Measurements from ENCODE around the gene CXCL3.
"Not testable (repeated sequence)": the region's sequence is repeated elsewhere in the genome, so short reads cannot be mapped to it uniquely, and the experiment has no call there.

The CXCL3 gene

GRCh38 chr4:74038425-74039314 is at the start of gene CXCL3:
Gene CXCL3 (minus strand): TSS chr4:74038689. CDS start chr4:74038611, 78 bp downstream.
- DNase-seq: no peak

GRCh38 chr4:74087481-74087880 is 49.0 kb upstream of the CXCL3 start:
- DNase-seq: no peak

GRCh38 chr4:74085669-74086068 is 47.2 kb upstream of the CXCL3 start:
- no peak for DNase-seq

- no peak for DNase-seq
Observed at GRCh38 chr4:74084984-74085383, 46.5 kb upstream of the CXCL3 start.

- DNase-seq: no peak
Observed at GRCh38 chr4:74083546-74083945, 45.1 kb upstream of the CXCL3 start.

- DNase-seq: no peak
Observed at GRCh38 chr4:74081035-74081434, 42.5 kb upstream of the CXCL3 start.

- DNase-seq: not testable (repeated sequence)
Observed at GRCh38 chr4:74080351-74080750, 41.9 kb upstream of the CXCL3 start.

- DNase-seq: not testable (repeated sequence)
Observed at GRCh38 chr4:74079024-74079423, 40.5 kb upstream of the CXCL3 start.

GRCh38 chr4:74073358-74073757 is 34.9 kb upstream of the CXCL3 start:
- DNase-seq: no peak

- no peak for DNase-seq
Observed at GRCh38 chr4:74072739-74073138, 34.2 kb upstream of the CXCL3 start.

GRCh38 chr4:74067586-74067985 is 29.1 kb upstream of the CXCL3 start:
- DNase-seq: no peak

GRCh38 chr4:74066232-74066631 is 27.7 kb upstream of the CXCL3 start:
- DNase-seq: no peak

GRCh38 chr4:74065115-74065642 is 26.7 kb upstream of the CXCL3 start:
- no peak for DNase-seq

GRCh38 chr4:74063859-74064258 is 25.4 kb upstream of the CXCL3 start:
- no peak for DNase-seq

- no peak for DNase-seq
Observed at GRCh38 chr4:74062953-74063352, 24.5 kb upstream of the CXCL3 start.

GRCh38 chr4:74061430-74061829 is 22.9 kb upstream of the CXCL3 start:
- no peak for DNase-seq

- DNase-seq: no peak
Observed at GRCh38 chr4:74059161-74059829, 20.8 kb upstream of the CXCL3 start.

GRCh38 chr4:74058048-74058651 is 19.7 kb upstream of the CXCL3 start:
- no peak for DNase-seq

- no peak for DNase-seq
Observed at GRCh38 chr4:74057588-74057987, 19.1 kb upstream of the CXCL3 start.

GRCh38 chr4:74056858-74057562 is 18.5 kb upstream of the CXCL3 start:
- no peak for DNase-seq

- DNase-seq: no peak
Observed at GRCh38 chr4:74056114-74056857, 17.8 kb upstream of the CXCL3 start.

GRCh38 chr4:74055498-74055897 is 17.0 kb upstream of the CXCL3 start:
- DNase-seq: no peak
